ENCODE measurements around the gene NEGR1. TPM values are rescaled to one million over a fixed set of nuclear protein-coding genes. Genes with fewer than 3 reads are reported as not detected.

The NEGR1 gene
- total and polyA plus RNA-seq, 7 donors = 0.69 to 69.2 (median 42.5) TPM

DNA sequence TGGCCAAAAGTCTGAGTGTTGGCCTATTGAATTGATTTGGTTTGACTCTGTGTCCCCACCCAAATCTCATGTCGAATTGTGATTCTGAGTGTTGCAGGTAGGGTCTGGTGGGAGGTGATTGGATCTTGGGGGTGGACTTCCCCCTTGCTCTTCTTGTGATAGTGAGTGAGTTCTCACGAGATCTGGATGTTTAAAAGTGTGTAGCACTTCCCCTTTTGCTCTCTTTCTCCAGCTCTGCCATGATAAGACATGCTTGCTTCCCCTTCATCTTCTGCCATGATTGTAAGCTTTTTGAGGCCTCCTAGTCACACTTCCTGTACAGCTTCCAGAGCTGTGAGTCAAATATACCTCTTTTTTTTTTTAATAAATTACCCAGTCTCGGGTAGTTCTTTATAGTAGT lies 904.5 kb downstream of the NEGR1 start:
- H3K36me3 ChIP-seq = no peaks in the 10 kb centered on the region
- DNase-seq = no peak
- H3K9me3 ChIP-seq = no peaks in the 10 kb centered on the region
- no peaks in the 10 kb centered on the region for H3K4me1 ChIP-seq
- no peaks in the 10 kb centered on the region for H3K27me3 ChIP-seq
- no peak overlapping the region for H3K27ac ChIP-seq
- H3K4me3 ChIP-seq = no peak overlapping the region
- WGBS, 2 donors = 81 to 88% methylated on average over 3 of the region's 3 CpGs
- intact Hi-C loops (cut with DNase I) = no loop called here
- no peak for TF ChIP-seq POLR2AphosphoS5 (IDR thresholded peaks at IDR 0.05)

- WGBS, 2 donors = 85 to 96% methylated on average over 2 of the region's 2 CpGs
- no peak overlapping the region for H3K4me3 ChIP-seq
- intact Hi-C loops (cut with DNase I) = no loop called here
These were observed 909.8 kb downstream of the NEGR1 start for GRCh38 chr1:71372496-71372895.

GRCh38 chr1:71371581-71371980 lies 910.8 kb downstream of the NEGR1 start:
- Histone ChIP-seq H3K36me3 (no peaks in the 10 kb centered on the region), H3K4me1 (no peaks in the 10 kb centered on the region), H3K9me3 (no peaks in the 10 kb centered on the region), H3K27ac (no peak overlapping the region), H3K4me3 (no peak overlapping the region), H3K27me3 (no peaks in the 10 kb centered on the region)
- intact Hi-C loops (cut with DNase I) = no loop called here
- DNase-seq = no peak
- TF ChIP-seq POLR2AphosphoS5 (IDR thresholded peaks at IDR 0.05) (no peak), EP300 (IDR thresholded peaks at IDR 0.05) (no peak), CTCF (IDR thresholded peaks at IDR 0.05) (no peak), POLR2A (IDR thresholded peaks at IDR 0.05) (no peak)
- 93 to 96% methylated on average over 1 of the region's 1 CpG for WGBS, 2 donors

More at GRCh38 chr1:71372496-71372895, 909.8 kb downstream of the NEGR1 start:
- H3K27ac ChIP-seq = no peak overlapping the region
- no peaks in the 10 kb centered on the region for H3K9me3 ChIP-seq
- no peaks in the 10 kb centered on the region for H3K36me3 ChIP-seq
- TF ChIP-seq POLR2AphosphoS5 (IDR thresholded peaks at IDR 0.05) (no peak), POLR2A (IDR thresholded peaks at IDR 0.05) (no peak), CTCF (IDR thresholded peaks at IDR 0.05) (no peak), EP300 (IDR thresholded peaks at IDR 0.05) (no peak)
- no peak for DNase-seq
- H3K27me3 ChIP-seq = no peaks in the 10 kb centered on the region
- no peaks in the 10 kb centered on the region for H3K4me1 ChIP-seq

- Histone ChIP-seq H3K4me3 (no peak overlapping the region), H3K27ac (no peak overlapping the region), H3K4me1 (peaks cover 0 to 14% (median 5%) of the 10 kb centered on the region in 4 donors), H3K27me3 (no peaks in the 10 kb centered on the region), H3K36me3 (no peaks in the 10 kb centered on the region), H3K9me3 (no peaks in the 10 kb centered on the region)
- 85 to 86% methylated on average over 2 of the region's 2 CpGs for WGBS, 2 donors
- DNase-seq = no peak
- intact Hi-C loops (cut with DNase I) = no loop called here
- no peak for TF ChIP-seq POLR2AphosphoS5 (IDR thresholded peaks at IDR 0.05)
- TF ChIP-seq EP300 (IDR thresholded peaks at IDR 0.05) = no peak
- TF ChIP-seq CTCF (IDR thresholded peaks at IDR 0.05) = no peak
- TF ChIP-seq POLR2A (IDR thresholded peaks at IDR 0.05) = no peak
These were observed 918.1 kb downstream of the NEGR1 start for GRCh38 chr1:71364236-71364635.

GRCh38 chr1:71362691-71363090 lies 919.6 kb downstream of the NEGR1 start:
- Histone ChIP-seq H3K27me3 (no peaks in the 10 kb centered on the region), H3K4me3 (no peak overlapping the region), H3K36me3 (no peaks in the 10 kb centered on the region), H3K27ac (no peak overlapping the region), H3K4me1 (peaks cover 0 to 14% (median 5%) of the 10 kb centered on the region in 4 donors), H3K9me3 (no peaks in the 10 kb centered on the region)
- DNase-seq = no peak
- TF ChIP-seq POLR2AphosphoS5 (IDR thresholded peaks at IDR 0.05) (no peak), CTCF (IDR thresholded peaks at IDR 0.05) (no peak), EP300 (IDR thresholded peaks at IDR 0.05) (no peak), POLR2A (IDR thresholded peaks at IDR 0.05) (no peak)
- intact Hi-C loops (cut with DNase I) = no loop called here
- 86 to 90% methylated on average over 2 of the region's 2 CpGs for WGBS, 2 donors
